ENCODE measurements around the gene CGB5.
"Not testable (repeated sequence)": the region's sequence is repeated elsewhere in the genome, so short reads cannot be mapped to it uniquely, and the experiment has no call there.

CGB5 gene

GRCh38 chr19:49043548-49043947, at the start of gene CGB5:
Gene CGB5 (plus strand): TSS chr19:49043848. CDS start chr19:49044210, 362 bp downstream.
- FAIRE-seq, result not testable (repeated sequence)

DNA sequence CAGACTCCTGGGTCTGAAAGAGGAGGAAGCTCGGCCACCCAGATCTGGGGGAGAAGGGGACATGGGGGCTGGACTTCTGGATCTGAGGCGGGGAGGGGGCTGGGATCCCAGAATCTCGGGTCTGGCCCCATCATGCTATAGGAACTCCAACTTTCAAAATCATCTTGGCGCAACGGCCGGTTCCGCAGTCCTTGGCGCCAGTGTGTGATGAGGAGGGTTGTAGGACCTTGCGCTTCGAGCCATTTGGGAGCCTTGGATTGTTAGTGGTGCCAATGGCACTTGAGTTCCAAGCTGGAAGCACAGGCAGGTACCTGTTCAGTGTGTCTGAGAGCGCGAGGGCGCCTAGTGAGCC, 49.6 kb upstream of the CGB5 start:
- no peak for FAIRE-seq

DNA sequence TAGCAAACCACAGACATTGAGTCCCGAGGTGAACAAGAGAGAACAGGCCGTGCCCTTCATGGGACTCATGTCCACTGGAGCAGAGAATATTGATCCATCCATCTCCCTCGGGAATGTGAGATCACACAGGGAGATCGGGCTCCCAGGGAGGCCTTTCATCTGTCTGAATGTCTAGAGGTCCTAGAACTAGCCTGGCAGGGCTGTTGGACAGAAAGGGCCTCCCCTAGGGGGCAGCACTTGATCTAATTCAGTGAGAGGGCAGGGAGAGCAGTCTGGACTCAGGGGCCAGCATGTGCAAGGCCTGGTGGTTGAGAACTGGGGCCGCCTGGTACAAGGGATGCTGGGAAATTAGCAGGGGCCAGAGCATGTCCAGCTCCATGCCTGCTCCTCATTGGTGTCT, 45.7 kb upstream of the CGB5 start:
- FAIRE-seq, result no peak

- no peak for FAIRE-seq
Measured at GRCh38 chr19:48999481-49000325, 43.9 kb upstream of the CGB5 start.

GRCh38 chr19:49004133-49004532, 39.5 kb upstream of the CGB5 start:
- no peak for FAIRE-seq

GRCh38 chr19:49004964-49005614, 38.6 kb upstream of the CGB5 start:
- FAIRE-seq, result no peak

DNA sequence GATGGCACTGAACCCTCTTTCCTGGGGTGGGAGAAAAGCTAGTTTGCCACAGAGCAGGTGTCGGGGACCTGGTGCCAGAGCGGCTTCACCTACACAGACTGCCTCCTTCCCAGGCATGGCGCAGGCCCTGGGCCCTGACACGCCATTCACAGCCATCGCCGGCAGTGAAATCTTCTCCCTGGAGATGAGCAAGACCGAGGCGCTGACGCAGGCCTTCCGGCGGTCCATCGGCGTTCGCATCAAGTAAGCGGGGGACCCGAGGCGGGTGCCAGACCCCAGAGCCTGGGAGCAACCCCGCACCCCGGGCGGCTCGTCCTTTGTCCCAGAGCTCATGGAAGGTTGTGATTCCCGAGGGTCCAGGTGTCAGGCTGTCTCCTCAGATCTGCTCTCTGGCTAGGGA, 36.7 kb upstream of the CGB5 start:
- no peak for FAIRE-seq

DNA sequence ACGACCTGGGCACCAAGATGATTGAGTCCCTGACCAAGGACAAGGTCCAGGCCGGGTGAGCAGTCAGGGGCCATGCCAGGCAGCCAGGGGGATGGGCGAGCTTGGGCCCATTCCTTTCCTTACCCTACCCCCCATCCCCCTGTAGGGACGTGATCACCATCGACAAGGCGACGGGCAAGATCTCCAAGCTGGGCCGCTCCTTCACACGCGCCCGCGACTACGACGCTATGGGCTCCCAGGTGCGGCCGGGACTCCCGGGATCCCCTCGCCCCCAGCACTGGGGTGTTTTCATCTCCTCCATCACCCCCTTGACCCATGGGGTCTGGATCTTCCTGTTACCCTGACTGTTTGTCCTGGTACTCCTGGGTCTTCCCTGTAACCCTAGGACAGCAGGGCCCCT, 33.8 kb upstream of the CGB5 start:
- FAIRE-seq, result no peak

DNA sequence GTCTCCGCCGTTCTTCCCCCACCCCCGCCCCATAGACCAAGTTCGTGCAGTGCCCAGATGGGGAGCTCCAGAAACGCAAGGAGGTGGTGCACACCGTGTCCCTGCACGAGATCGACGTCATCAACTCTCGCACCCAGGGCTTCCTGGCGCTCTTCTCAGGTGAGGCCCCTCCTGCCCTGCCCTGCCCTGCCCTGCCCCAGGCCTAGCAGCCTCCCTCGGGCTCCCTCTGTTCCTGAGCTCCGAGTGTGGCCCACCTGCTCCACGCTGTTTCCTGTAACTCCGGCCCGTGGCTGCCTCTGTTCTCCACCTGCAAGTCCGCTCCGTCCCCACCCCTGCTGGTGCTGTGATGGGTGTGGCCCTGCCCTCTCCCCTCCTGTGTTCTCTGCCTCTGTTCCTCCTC, 33.2 kb upstream of the CGB5 start:
- FAIRE-seq, result no peak

- FAIRE-seq, result no peak
Measured at GRCh38 chr19:49011194-49011593, 32.5 kb upstream of the CGB5 start.

DNA sequence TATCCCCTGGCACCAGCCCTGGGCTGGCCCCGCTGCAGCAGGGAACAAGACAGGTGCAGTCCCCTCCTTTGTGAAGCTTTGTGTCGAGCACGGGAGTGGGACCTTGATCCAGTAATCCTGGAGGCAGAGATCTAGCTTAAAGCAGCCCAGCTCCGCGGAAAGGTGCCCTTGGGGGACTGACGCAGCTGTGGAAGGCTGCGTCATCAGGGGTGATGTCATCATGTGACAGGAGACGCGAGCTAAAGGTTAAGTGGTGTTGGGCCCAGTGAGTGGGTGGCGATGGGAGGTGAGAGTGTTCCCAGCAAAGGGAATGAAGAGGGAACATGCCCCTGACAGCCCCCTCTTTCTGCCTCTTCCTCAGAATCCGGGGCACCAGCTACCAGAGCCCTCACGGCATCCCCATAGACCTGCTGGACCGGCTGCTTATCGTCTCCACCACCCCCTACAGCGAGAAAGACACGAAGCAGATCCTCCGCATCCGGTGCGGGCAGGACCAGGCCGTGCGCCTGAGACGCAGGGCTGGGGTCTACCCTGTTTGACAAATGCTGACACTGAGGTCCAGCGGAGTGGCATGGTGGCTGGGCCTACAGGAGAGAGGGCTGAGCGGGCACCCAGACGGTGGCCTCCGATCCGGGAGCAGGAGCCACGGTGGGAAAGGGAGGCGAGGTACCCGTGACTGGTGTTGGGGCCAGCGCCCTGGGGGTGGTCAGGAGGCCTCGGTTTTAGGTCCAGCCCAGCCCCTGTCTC, 29.4 kb upstream of the CGB5 start:
- FAIRE-seq, result no peak

DNA sequence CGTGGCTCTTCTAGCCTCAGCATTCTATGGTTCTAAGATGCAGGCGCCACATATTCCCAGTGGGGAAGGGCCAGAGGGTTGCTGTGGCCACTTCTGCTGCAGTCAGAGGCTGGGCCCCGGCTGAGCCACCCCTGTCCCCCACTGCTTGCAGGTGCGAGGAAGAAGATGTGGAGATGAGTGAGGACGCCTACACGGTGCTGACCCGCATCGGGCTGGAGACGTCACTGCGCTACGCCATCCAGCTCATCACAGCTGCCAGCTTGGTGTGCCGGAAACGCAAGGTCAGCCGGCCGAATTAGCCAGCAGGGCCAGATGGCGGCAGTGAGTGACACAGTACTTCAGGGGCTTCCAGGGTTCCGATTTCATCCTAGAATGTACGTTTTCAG, 28.8 kb upstream of the CGB5 start:
- no peak for FAIRE-seq

DNA sequence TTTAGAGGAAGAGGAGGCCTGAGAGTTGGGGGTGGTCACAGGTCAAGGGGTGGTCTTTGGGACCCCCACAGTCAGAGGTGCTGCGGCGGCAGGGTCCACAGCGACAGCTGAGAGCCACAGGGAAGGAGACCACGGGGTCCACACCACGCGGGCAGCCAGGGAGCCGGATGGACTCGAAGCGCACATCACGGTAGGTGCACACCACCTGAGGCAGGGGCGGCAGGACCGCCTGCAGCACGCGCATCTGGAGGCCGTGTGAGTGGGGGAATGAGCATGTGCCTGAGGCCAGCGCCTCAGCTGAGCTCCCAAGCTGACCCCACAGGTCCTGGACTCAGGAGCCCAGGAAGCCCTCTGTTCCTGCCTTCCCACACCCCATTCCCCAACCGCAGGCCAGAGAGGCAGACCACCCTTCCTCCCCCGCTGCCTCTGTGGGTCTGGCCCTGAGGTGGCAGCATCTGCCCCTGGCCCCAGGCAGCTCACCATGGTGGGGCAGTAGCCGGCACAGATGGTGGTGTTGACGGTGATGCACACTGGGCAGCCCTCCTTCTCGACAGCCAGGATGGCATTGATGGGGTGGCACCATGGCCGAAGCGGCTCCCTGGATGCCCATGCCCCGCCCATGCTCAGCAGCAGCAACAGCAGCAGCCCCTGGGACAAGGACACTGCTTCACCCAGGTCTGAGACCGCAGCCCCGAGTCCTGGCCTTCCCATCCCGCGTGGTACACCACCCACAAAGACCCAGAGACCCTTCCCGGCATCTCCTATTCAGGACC, 27.4 kb upstream of the CGB5 start:
- no peak for FAIRE-seq

- no peak for FAIRE-seq
Measured at GRCh38 chr19:49017041-49017665, 26.5 kb upstream of the CGB5 start, which contains the start of gene LHB. Gene LHB (minus strand): TSS chr19:49017091. CDS start chr19:49017081, 10 bp downstream.

DNA sequence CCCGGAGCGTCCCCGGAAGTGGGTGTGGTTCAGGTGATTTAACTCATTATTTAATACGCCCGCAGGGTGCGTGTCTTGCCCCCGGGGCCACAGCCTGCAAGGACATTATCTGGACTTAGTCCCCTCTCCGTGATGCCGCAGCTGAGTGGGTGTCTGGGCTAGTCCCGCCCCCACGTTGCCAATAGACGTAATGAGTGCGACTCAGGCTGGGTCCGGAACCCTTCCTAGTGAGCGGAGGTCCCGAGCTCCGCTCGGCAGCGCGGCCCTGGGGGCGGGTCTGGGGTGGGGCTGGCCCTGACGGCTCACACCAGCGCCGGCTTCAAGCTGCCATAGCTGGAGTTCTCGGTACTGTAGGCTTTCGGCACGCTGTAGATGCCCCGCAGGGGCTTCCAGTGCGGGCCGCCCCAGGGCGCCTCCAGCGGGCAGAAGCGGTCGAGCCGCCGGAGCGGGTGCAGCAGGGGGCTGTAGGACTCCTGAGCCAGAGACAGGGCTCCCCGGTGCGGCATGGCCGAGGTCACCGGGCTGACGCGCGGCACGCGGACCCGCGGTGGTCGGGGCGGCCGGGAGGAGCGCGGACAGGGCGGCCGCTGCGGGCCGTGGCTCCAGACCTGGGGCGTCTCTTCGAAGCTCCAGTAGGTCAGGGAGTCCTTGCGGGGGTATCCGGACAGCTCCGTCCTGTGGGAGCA, 25.8 kb upstream of the CGB5 start:
- FAIRE-seq, result no peak

- not testable (repeated sequence) for FAIRE-seq
Measured at GRCh38 chr19:49018388-49019241, 25.0 kb upstream of the CGB5 start.

- no peak for FAIRE-seq
Measured at GRCh38 chr19:49019242-49019932, 24.3 kb upstream of the CGB5 start.

- FAIRE-seq, result no peak
Measured at GRCh38 chr19:49020342-49020741, 23.3 kb upstream of the CGB5 start.

GRCh38 chr19:49020931-49021895, 22.4 kb upstream of the CGB5 start:
- no peak for FAIRE-seq

All from endometrium (tissue), 2 donors.